ENCODE data around the gene AKIRIN2. TPM values are rescaled to one million over a fixed set of nuclear protein-coding genes. Genes with fewer than 3 reads are reported as not detected.

The AKIRIN2 gene
- total and polyA plus RNA-seq, 10 of the 15 experiments (the other 5 are each of a cell fraction or from before 2014, with no cell fraction given) = 12.7 to 82.2 (median 42.6) TPM

DNA sequence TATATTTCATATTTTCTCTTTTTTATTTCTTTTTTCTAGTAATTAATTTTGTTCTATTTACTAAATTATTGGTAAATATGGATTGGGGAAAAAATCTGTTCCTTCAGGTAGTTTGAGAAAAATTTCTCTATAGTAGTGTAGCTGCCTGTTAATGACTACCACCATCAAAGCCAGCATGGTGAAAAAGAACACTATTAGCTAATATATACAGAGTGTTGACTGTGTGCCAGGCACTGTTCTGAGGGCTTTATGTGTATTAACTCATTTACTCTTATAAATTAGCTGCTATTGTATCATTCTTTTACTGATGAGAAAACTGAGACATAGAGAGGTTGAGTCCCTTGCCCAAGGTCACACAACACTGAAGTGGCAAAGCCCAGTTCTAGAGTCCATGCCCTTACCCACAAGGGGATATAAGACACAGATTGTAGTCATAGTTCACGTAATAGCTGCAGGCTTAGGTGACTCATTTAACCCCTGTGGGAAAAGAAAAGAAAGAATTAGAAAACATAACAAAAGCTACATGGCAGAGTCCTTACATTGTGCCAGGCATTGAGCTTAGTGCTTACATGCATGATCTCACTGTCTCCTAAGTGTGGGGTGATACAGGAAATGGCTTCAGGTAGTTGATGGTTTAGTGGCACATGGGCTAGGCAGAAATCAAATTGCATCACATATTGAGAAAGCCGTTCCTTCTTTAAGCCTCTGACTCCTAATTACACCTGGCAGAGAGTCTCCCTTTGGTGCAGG lies 12.2 kb upstream of the AKIRIN2 start (continued):
- TF ChIP-seq EED (IDR thresholded peaks at IDR 0.05; ENCODE audit: low read depth) = 0 out of 2 replicates have a peak, but pooled peaks have one; percentile 21
- TF ChIP-seq FOXK2 (IDR thresholded peaks at IDR 0.05) = no peak
- TF ChIP-seq SIX5 (IDR thresholded peaks at IDR 0.05; ENCODE audit: low read depth, low read length, severe bottlenecking) = no peak
- no peak for TF ChIP-seq FOXM1 (IDR thresholded peaks at IDR 0.05; ENCODE audit: low read depth, low read length)
- TF ChIP-seq IKZF2 (IDR thresholded peaks at IDR 0.05) = peak; percentile 31 to 56; a peak in 3 of 4 replicates
- TF ChIP-seq TAF1 (IDR thresholded peaks at IDR 0.05; ENCODE audit: borderline replicate concordance, low read depth, low read length) = no peak
- TF ChIP-seq, protein P1, sequence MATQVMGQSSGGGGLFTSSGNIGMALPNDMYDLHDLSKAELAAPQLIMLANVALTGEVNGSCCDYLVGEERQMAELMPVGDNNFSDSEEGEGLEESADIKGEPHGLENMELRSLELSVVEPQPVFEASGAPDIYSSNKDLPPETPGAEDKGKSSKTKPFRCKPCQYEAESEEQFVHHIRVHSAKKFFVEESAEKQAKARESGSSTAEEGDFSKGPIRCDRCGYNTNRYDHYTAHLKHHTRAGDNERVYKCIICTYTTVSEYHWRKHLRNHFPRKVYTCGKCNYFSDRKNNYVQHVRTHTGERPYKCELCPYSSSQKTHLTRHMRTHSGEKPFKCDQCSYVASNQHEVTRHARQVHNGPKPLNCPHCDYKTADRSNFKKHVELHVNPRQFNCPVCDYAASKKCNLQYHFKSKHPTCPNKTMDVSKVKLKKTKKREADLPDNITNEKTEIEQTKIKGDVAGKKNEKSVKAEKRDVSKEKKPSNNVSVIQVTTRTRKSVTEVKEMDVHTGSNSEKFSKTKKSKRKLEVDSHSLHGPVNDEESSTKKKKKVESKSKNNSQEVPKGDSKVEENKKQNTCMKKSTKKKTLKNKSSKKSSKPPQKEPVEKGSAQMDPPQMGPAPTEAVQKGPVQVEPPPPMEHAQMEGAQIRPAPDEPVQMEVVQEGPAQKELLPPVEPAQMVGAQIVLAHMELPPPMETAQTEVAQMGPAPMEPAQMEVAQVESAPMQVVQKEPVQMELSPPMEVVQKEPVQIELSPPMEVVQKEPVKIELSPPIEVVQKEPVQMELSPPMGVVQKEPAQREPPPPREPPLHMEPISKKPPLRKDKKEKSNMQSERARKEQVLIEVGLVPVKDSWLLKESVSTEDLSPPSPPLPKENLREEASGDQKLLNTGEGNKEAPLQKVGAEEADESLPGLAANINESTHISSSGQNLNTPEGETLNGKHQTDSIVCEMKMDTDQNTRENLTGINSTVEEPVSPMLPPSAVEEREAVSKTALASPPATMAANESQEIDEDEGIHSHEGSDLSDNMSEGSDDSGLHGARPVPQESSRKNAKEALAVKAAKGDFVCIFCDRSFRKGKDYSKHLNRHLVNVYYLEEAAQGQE (IDR thresholded peaks at IDR 0.05; ENCODE audit: low read depth, low read length) = no peak
- no peak for TF ChIP-seq NFIC (IDR thresholded peaks at IDR 0.05; ENCODE audit: low read depth, low read length)
- TF ChIP-seq MEF2B (IDR thresholded peaks at IDR 0.05; ENCODE audit: partially characterized antibody, poor library complexity, severe bottlenecking) = peak; percentile 24
- no peak for TF ChIP-seq SUZ12 (IDR thresholded peaks at IDR 0.05; ENCODE audit: unreplicated experiment)
- no peak for TF ChIP-seq E2F4 (IDR thresholded peaks at IDR 0.05; ENCODE audit: low read depth, low read length)
- peak; percentile 35; the same call in 1 of the 2 replicates for TF ChIP-seq CREM (IDR thresholded peaks at IDR 0.05; ENCODE audit: low read depth)
- TF ChIP-seq SMAD1 (IDR thresholded peaks at IDR 0.05; ENCODE audit: low read depth, partially characterized antibody) = no peak
- no peak for TF ChIP-seq ZNF622 (IDR thresholded peaks at IDR 0.05)
- TF ChIP-seq ESRRA (IDR thresholded peaks at IDR 0.05; ENCODE audit: low read length) = no peak
- no peak for TF ChIP-seq FOS (IDR thresholded peaks at IDR 0.05; ENCODE audit: borderline replicate concordance, extremely low read depth, insufficient read length)
- TF ChIP-seq TCF3 (IDR thresholded peaks at IDR 0.05; ENCODE audit: borderline replicate concordance, insufficient read depth, low read depth, low read length) = no peak
- no peak for TF ChIP-seq SKIL (IDR thresholded peaks at IDR 0.05; ENCODE audit: low read depth, poor library complexity, severe bottlenecking)

Data from GM12878 (cell line).